HG02884 (cell line): ENCODE data around the gene MIEF1.
"Not testable (repeated sequence)": the region's sequence is repeated elsewhere in the genome, so short reads cannot be mapped to it uniquely, and the experiment has no call there.

Experiments
- ATAC-seq: cut with Tn5 transposase; IDR thresholded peaks from one replicate; pipeline ENCODE4 v1.9.1; 2021; ENCODE audit warnings: mild to moderate bottlenecking, moderate library complexity; ENCODE audit not compliant: unreplicated experiment

MIEF1 gene

GRCh38 chr22:39512026-39512425, 9.9 kb downstream of the MIEF1 start:
- no peak for ATAC-seq

GRCh38 chr22:39513791-39514190, 11.7 kb downstream of the MIEF1 start:
- no peak for ATAC-seq

- no peak for ATAC-seq
These were observed 12.4 kb downstream of the MIEF1 start for GRCh38 chr22:39514373-39514973.

GRCh38 chr22:39515266-39516050, 13.4 kb downstream of the MIEF1 start:
- no peak for ATAC-seq

- no peak for ATAC-seq
These were observed 15.4 kb downstream of the MIEF1 start for GRCh38 chr22:39517470-39517869.

- no peak for ATAC-seq
These were observed 16.2 kb downstream of the MIEF1 start for GRCh38 chr22:39518144-39518786.

GRCh38 chr22:39518996-39519680, 17.0 kb downstream of the MIEF1 start:
- no peak for ATAC-seq

- peak; percentile 74 for ATAC-seq
These were observed 17.7 kb downstream of the MIEF1 start for GRCh38 chr22:39519681-39520225.

- ATAC-seq, result peak; percentile 31
These were observed 18.4 kb downstream of the MIEF1 start, which contains the start of gene ATF4 for GRCh38 chr22:39520226-39521105. Gene ATF4 (plus strand): TSS chr22:39520562. CDS start chr22:39521446, 884 bp downstream.

GRCh38 chr22:39521106-39521885, 19.2 kb downstream of the MIEF1 start:
- not testable (repeated sequence) for ATAC-seq

- not testable (repeated sequence) for ATAC-seq
These were observed 20.0 kb downstream of the MIEF1 start for GRCh38 chr22:39522091-39522490.

GRCh38 chr22:39522567-39523300, 20.6 kb downstream of the MIEF1 start:
- ATAC-seq, result no peak

GRCh38 chr22:39524089-39524752, 22.1 kb downstream of the MIEF1 start:
- ATAC-seq, result no peak

GRCh38 chr22:39524753-39525657, 22.9 kb downstream of the MIEF1 start:
- ATAC-seq, result no peak

GRCh38 chr22:39525658-39525975, 23.5 kb downstream of the MIEF1 start:
- no peak for ATAC-seq

GRCh38 chr22:39526736-39527171, 24.7 kb downstream of the MIEF1 start:
- no peak for ATAC-seq

- no peak for ATAC-seq
These were observed 25.4 kb downstream of the MIEF1 start for GRCh38 chr22:39527481-39527961.
